T follicular helper cell (primary cell): ENCODE results near the gene ADGRB3.
"Not testable (repeated sequence)": the region's sequence is repeated elsewhere in the genome, so short reads cannot be mapped to it uniquely, and the experiment has no call there.

Experiments
- DNase-seq: peaks from one replicate; pipeline ENCODE4 v3.0.0-alpha.2; 2020; ENCODE audit warnings: low read depth

The ADGRB3 gene

GRCh38 chr6:69422475-69422874, 787.4 kb downstream of the ADGRB3 start:
- DNase-seq, result no peak

- DNase-seq, result no peak
These were observed 788.7 kb downstream of the ADGRB3 start for GRCh38 chr6:69423785-69424184.

- no peak for DNase-seq
These were observed 789.5 kb downstream of the ADGRB3 start for GRCh38 chr6:69424581-69424980.

GRCh38 chr6:69427882-69428281, 792.8 kb downstream of the ADGRB3 start:
- no peak for DNase-seq

GRCh38 chr6:69432168-69432567, 797.1 kb downstream of the ADGRB3 start:
- DNase-seq, result not testable (repeated sequence)

GRCh38 chr6:69433116-69433515, 798.0 kb downstream of the ADGRB3 start:
- DNase-seq, result not testable (repeated sequence)

- no peak for DNase-seq
These were observed 803.0 kb downstream of the ADGRB3 start for GRCh38 chr6:69438113-69438512.
